HG03521 (cell line): ENCODE data around the gene ANGPTL8.

ENCODE experiments used
- ATAC-seq: cut with Tn5 transposase; IDR thresholded peaks from one replicate; pipeline ENCODE4 v1.9.1; 2021; ENCODE audit warnings: mild to moderate bottlenecking, moderate library complexity; ENCODE audit not compliant: unreplicated experiment

ANGPTL8 gene

DNA sequence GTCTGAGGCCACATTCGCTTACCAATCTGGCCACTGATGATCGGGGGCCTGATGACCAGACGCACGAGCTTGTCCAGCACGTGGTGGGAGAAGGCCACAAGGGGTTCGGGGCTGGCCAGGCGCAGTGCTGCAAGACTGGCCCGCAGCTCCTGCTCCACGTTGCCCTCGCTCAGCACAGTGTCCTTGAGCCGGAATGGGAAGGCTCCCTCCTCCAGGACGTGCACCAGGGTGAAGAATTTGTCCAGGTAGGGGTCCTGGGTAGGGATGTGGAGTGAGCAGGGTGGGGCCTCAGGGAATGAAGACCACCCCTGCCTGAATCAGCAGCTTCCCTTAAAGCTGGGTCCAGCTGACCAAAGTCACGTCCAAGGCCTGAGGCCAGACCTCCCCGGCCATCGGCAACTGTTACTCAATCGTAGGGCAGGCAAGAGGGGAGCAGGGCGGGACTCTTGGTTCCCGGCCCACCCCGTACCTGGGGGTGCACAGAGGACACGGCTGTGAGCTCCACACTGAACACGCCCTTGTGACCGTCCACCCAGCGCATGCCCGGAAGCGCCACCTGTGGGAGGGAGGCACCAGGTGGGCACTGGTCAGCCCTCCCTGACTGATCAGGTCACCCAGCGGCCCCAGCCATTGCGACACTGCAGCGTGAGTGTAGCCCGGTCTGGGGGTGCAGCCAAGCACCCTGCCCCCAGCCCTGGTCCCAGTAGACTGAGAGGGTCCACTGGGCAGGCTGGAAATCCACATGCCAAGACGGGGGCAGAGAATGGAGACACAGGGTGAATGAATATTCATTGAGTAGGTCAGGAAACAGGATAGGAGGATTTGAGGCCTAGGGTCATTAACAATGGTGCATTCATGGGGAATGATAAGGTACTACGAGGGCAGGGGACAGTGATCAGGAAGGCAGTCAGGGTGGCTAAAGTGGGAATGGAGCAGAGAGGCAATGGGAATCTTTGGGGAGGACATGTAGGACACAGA lies 2.8 kb upstream of the ANGPTL8 start:
- ATAC-seq = no peak

DNA sequence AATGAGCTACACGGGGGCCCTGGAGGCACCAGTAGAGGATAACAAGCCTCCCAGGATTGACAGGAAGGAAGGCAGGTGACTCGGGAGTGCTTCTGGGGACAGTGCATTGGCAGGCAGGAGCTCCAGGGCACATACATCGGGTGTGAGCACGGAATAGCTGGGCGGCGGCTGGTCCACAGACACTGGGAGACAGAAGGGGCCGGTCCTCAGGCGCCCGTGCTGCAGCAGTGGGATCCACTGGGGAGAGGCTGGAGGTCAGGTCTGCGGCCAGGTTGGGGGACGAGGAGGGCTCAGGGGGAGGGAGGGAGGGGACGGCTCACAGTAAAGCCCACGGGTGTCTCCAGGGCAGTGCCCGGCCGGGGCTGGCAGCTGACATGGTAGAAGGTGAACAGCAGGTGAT lies 2.1 kb upstream of the ANGPTL8 start:
- ATAC-seq = no peak

GRCh38 chr19:11238041-11238440 lies 1.4 kb upstream of the ANGPTL8 start:
- ATAC-seq = no peak

GRCh38 chr19:11238781-11239376 lies 540 bp upstream of the ANGPTL8 start:
- ATAC-seq = no peak

DNA sequence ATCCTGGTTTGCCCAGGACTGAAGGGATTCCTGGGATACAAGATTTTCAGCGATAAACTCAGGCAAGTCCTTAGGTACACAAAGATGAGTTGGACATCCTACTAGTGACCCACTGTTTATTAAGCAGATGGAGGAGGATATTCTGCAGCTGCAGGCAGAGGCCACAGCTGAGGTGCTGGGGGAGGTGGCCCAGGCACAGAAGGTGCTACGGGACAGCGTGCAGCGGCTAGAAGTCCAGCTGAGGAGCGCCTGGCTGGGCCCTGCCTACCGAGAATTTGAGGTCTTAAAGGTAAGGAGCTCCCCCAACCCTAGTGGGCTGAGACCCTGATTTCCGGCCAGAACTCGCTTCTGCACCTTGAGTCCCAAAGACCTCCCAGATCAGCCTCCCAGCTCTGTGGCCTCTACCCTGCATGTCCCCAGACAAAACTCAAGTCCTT lies 607 bp downstream of the ANGPTL8 start:
- no peak for ATAC-seq

- no peak for ATAC-seq
Measured at GRCh38 chr19:11242025-11242424, 2.6 kb downstream of the ANGPTL8 start.

DNA sequence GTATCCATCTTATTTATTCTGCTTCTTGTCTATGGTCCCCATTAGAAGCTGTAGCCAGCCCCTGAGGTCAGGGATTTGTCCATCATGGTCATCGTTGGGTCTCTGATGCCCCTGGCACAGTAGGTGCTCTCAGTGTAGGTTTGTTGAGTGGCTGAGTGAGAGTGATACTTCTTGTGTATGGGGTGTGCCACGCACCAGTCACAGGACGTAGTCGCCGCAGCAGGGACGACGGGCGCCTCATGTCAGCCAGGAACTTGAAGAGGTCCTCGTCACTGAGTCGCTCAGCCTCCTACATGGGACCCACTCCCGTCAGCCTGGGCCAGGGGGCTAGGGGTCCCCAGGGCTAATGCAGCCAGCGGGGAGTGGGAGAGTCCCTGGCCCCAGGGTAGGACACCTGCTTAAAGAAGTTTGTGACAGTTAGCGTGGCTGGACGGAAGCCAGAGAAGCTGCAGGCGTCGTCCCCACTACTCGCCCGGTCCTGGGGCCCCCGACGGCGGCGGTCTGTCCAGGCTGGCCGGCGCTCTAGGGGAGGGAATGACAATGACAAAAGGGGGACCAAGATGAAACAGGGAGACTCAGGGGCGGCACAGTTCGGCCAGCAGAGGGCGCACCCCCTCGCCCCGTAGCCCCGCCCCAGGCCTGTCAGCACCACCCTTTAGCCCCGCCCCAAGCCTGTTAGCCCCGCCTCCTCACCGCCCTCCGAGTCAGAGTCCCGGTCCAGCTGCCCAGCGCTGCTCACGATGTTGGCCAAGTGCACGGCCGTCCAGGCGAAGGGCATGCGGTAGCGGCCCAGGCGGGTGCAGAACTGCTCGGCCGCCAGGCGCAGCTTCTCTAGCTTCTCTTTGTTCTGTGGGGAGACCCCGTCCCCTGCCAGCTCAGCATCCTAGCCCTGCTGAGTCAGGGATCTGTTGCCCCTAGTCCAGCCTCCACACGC lies 3.7 kb downstream of the ANGPTL8 start:
- ATAC-seq = peak; percentile 73

DNA sequence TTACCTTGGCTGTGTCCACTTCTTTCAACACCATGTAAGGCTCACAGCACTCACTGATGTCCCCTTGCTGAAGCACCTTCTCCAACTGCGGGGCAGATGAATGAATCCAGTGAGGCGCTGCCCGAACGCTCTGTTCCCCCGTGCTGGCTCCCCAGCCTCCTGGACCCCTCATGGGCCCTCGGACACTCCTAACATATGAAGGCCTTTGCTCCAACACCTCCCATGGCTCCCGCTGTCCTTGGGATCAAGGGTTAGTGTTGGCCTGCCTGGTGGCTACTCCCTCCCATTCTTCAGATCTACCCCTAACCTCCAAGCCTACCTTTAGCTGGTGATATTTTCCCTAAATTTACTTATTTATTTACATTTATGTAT lies 4.4 kb downstream of the ANGPTL8 start:
- ATAC-seq = no peak

DNA sequence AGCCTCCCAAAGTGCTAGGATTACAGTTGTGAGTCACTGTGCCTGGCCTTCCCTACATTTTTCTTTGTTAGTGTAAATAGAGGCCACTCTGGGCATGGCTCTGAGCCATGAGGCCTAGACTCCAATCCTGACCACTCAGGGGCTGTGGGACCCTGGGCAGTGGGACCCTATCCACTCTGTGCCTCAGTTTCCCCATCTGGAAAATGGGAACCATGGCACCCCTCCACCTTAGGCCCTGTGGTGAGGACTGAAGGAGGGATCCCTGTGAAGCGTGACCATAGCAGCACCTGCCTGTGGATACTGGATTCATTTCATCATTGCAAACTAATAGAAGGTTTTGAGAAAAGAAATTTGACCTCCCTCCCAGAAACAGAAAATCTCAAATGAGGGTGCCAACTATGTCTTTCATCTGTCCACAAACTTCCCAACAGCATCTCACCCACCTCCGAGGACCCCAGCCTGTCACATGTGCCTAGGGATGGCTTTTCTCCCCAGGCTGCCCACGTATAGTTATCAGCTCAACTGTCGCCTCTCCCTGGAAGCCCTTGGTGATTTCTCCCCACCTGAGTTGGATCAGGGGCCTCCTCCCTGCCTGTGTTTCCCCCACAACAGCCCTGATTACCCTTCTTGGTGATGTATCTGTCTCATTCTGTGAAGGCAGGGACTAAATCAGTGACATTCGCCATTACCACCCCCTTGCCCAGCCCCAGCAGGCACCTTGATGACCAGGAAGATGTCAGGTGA lies 5.6 kb downstream of the ANGPTL8 start:
- no peak for ATAC-seq

- no peak for ATAC-seq
Measured at GRCh38 chr19:11246941-11247340, 7.5 kb downstream of the ANGPTL8 start.

GRCh38 chr19:11247391-11247790 lies 8.0 kb downstream of the ANGPTL8 start:
- ATAC-seq = no peak

DNA sequence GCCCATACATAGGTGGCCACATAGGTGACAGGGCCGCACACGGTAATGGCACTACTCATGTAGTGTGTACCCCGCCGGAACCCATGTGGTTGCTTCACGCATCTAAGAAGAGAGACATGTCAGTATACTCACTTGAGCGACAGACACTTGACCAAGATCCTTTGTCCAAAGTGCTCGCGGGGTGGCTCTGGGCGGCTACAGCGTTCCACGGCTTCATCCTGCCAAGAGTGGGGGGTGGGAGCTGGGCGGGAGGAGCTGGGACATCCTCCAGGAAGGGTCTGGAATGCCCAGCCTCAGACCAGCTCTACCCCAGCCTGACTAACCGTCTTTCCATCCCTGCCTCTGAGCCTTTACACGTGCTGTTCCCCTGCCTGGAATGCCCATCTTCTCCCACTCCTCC lies 8.5 kb downstream of the ANGPTL8 start:
- ATAC-seq = no peak

- ATAC-seq = no peak
Measured at GRCh38 chr19:11248852-11249251, 9.4 kb downstream of the ANGPTL8 start.

DNA sequence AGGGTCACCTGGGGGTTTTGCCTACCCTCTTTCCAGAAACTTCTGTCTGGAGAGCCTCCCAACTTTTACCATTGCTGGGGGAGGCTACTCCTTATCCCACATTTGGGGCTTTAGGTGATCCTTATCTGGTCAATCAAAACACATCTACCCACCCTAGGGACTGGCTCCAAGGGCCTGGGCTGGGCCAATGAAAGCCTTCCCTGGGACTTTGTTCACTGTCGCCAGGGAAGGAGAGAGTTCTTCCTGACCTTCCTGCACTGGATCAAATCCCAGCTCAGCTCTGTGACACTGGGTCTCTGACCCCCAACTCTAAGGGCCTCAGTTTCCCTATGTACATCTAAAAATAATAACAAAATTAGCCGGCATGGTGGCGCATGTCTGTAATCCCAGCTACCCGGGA lies 11.8 kb downstream of the ANGPTL8 start:
- no peak for ATAC-seq

DNA sequence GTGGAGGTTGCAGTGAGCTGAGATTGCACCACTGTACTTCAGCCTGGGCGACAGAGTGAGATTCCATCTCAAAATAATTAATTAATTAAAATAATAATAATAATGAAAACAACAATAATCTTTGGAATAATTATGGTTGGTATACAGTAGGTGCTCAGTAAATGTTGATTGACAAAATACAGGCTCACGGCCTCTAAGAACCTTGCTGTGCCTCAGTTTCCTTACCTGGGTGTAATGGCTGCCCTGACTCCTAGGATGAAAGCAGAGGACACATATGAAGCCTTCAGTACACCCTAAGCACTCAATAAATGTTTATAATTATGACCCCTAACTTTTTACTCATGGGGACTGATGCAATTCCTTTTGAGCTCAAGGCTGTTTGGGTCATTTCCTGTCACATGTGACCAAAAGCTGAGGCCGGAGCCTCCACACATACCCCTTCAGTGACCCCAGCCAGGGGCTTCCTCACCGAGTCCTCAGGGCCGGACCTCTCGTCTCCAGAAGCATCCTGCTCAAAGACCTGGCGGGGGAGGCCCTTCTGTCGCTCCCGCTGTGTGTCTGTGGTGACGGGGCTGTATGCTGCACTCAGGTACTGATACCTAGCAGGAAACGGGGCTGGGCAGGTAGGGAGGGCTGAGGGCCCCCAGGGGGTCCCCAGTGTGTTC lies 12.4 kb downstream of the ANGPTL8 start:
- no peak for ATAC-seq

DNA sequence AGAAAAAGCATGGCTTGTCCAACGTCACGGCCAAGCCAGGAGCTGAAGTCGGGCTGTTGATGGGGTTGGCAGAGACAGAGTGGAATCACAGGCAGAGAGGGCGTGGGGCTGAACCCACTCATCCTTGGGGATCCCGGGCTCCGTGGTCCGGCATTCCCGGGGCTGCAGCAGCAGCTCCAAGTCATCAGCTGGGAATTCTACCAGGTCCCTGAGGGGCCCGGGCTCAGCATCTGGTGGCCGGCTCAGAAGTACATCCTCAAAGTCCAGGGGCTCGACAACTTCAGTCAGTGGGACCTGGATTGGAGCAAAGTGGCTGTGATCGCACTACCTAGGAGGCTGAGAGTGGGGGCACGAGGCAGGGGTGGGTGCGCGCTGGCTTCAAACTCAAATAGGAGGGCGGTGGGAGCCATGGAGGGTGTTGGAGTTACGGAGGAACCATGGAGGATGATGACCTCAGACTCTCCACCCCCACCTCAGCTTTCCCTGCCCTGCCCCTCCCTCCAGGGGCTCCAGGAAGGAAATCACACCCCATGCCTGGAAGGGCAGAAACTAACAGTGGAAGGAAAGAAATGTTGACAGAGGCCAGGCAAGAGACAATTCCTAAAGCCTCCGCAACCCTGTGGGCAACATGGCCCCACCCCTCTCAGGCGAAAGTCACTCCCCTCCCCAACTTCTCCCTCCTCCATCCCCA lies 13.4 kb downstream of the ANGPTL8 start:
- no peak for ATAC-seq

DNA sequence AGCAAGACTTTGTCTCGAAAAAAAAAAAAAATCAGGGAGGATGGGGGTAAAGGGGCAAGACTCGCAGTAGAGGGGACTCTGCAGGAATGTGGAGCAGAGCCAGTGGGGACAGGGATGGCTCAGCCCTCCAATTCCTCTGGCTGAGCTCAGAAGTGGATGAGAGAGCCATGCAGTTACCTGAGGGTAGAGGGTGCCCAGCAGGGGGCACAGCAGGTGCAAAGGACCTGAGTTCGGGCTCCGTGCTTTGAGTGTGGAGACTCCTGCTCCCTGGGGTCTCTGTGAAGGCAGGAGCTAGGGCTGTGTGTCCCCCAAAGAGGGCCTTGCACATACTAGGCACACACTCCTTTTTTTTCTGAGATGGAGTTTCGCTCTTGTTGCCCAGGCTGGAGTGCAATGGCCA lies 15.2 kb downstream of the ANGPTL8 start:
- ATAC-seq = no peak

DNA sequence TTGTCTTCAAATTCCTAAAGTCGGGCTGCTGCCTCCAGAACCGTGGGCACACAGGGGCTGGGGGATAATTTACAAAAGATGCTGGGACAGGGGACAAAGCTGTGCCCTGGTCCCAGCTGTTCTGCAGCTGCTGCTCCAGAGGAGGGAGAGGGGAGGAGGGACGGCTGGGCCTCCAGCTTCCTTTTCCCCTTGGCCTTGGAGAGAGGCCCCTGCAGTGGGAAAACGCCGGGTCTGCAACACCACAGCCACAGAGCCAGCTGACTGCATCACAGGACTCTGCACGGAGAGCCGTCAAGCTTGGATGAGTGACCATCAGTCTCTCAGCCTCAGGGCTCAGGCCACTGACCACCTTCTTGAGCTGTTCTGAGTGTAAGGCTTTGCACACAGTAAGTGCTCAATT lies 16.8 kb downstream of the ANGPTL8 start:
- ATAC-seq = no peak

GRCh38 chr19:11257846-11258380 lies 18.5 kb downstream of the ANGPTL8 start:
- no peak for ATAC-seq
